Measurements from ENCODE around the gene COL6A2.

- TF ChIP-seq EZH2 (IDR thresholded peaks at IDR 0.05) (no peak), CTCF (IDR thresholded peaks at IDR 0.05) (no peak), EZH2phosphoT487 (IDR thresholded peaks at IDR 0.05) (no peak)
These were observed 1.1 kb upstream of the COL6A2 start for GRCh38 chr21:46096596-46097335.

Data from neural progenitor cell (in vitro differentiated cells).